Activated CD8-positive, alpha-beta T cell treated with anti-CD3 and anti-CD28 coated beads, Interleukin-2, amount 10 ng/mL, durations not matched to agents 7 days and 5 days (primary cell): ENCODE results near the gene MAT1A. TPM values are rescaled to one million over a fixed set of nuclear protein-coding genes. Genes with fewer than 3 reads are reported as not detected.
"Not testable (repeated sequence)": the region's sequence is repeated elsewhere in the genome, so short reads cannot be mapped to it uniquely, and the experiment has no call there.

Source experiments
- ATAC-seq: fragments of 150-1000 bp; cut with Tn5 transposase; one replicate; pipeline ENCODE4 v1.10.0; 2021; ENCODE audit warnings: moderate library complexity
- CTCF ChIA-PET: fragments of 350-600 bp; sonication (Branson Sonifier 250); formaldehyde crosslinking; loops from one replicate; lab custom pipeline; 2021; ENCODE audit warnings: antibody characterized with exemption; lab: Charles Lee
- POLR2A ChIA-PET: fragments of 350-600 bp; sonication (Branson Sonifier 250); formaldehyde crosslinking; loops from one replicate; lab custom pipeline; 2021; ENCODE audit warnings: antibody characterized with exemption; lab: Charles Lee
- DNase-seq: peaks from one replicate; pipeline ENCODE4 v3.0.0-alpha.2; 2020
- H3K27ac Mint-ChIP-seq: one replicate; pipeline ENCODE4 v1.8.0; 2021; ENCODE audit warnings: mild to moderate bottlenecking, mixed read lengths
- H3K27me3 Mint-ChIP-seq: one replicate; pipeline ENCODE4 v1.8.0; 2021; ENCODE audit warnings: low read depth, mixed read lengths
- H3K36me3 Mint-ChIP-seq: one replicate; pipeline ENCODE4 v1.8.0; 2021; ENCODE audit warnings: low read depth, mixed read lengths
- H3K4me1 Mint-ChIP-seq: one replicate; pipeline ENCODE4 v1.8.0; 2021; ENCODE audit warnings: low read depth, mixed read lengths
- H3K4me3 Mint-ChIP-seq: one replicate; pipeline ENCODE4 v1.8.0; 2021; ENCODE audit warnings: mild to moderate bottlenecking, mixed read lengths
- H3K9me3 Mint-ChIP-seq: one replicate; pipeline ENCODE4 v1.8.0; 2022; ENCODE audit warnings: mixed read lengths; ENCODE audit not compliant: insufficient read depth
- total RNA-seq, 2 experiments: library from RNA; stranded (reverse); gene quantifications; one replicate each; pipeline ENCODE4 v1.2.3, GENCODE V29; 2021

The MAT1A gene
- total RNA-seq, 2 experiments from 2014 or later, result not detected

- Mint-ChIP-seq H3K27ac (no peak overlapping the region), H3K4me1 (peaks cover 3% of the 10 kb centered on the region), H3K36me3 (no peaks in the 10 kb centered on the region), H3K9me3 (no peaks in the 10 kb centered on the region), H3K27me3 (peaks cover 11% of the 10 kb centered on the region), H3K4me3 (no peak overlapping the region)
- DNase-seq (no peak), ATAC-seq (no peak)
- ChIA-PET POLR2A (no interaction called here), CTCF (interaction anchor here (3.1 kb wide), 1 partner anchor 115 kb away, joined by 20 read pairs; no protein-coding TSS in a partner anchor)
Measured at GRCh38 chr10:80259405-80259871, 30.0 kb downstream of the MAT1A start.

- ATAC-seq, H3K4me3 Mint-ChIP-seq: not testable (repeated sequence)
Measured at GRCh38 chr10:80256798-80257197, 32.7 kb downstream of the MAT1A start.

GRCh38 chr10:80254726-80255125, 34.7 kb downstream of the MAT1A start:
- peaks cover 21% of the 10 kb centered on the region for H3K4me1 Mint-ChIP-seq
- H3K27me3 Mint-ChIP-seq, H3K9me3 Mint-ChIP-seq, H3K36me3 Mint-ChIP-seq, DNase-seq, H3K4me3 Mint-ChIP-seq, ATAC-seq, POLR2A ChIA-PET, H3K27ac Mint-ChIP-seq, CTCF ChIA-PET: not testable (repeated sequence)

More at GRCh38 chr10:80256798-80257197, 32.7 kb downstream of the MAT1A start:
- H3K36me3 Mint-ChIP-seq, CTCF ChIA-PET, H3K9me3 Mint-ChIP-seq, POLR2A ChIA-PET, H3K27ac Mint-ChIP-seq, H3K27me3 Mint-ChIP-seq, DNase-seq: not testable (repeated sequence)
- H3K4me1 Mint-ChIP-seq, result peaks cover 24% of the 10 kb centered on the region

GRCh38 chr10:80253963-80254271, 35.5 kb downstream of the MAT1A start:
- H3K4me3 Mint-ChIP-seq, H3K9me3 Mint-ChIP-seq, H3K36me3 Mint-ChIP-seq, H3K27me3 Mint-ChIP-seq, DNase-seq, POLR2A ChIA-PET: not testable (repeated sequence)
- peak; percentile 18 for ATAC-seq
- Mint-ChIP-seq H3K27ac (peak overlapping the region; percentile 90), H3K4me1 (peaks cover 21% of the 10 kb centered on the region)
- CTCF ChIA-PET, result interaction anchor here (3.0 kb wide), 1 partner anchor 110 kb away, joined by 17 read pairs; no protein-coding TSS in a partner anchor

GRCh38 chr10:80253266-80253962, 36.0 kb downstream of the MAT1A start:
- H3K27me3 Mint-ChIP-seq, result peaks cover 9% of the 10 kb centered on the region
- POLR2A ChIA-PET, result interaction anchor here (0.7 kb wide), 1 partner anchor 109 kb away, joined by 4 read pairs; no protein-coding TSS in a partner anchor

GRCh38 chr10:80252296-80252887, 37.1 kb downstream of the MAT1A start:
- CTCF ChIA-PET, result interaction anchor here (0.7 to 3.0 kb wide), 6 partner anchors 9 to 194 kb away, joined by 3 to 17 read pairs (median 3); no protein-coding TSS in a partner anchor
- DNase-seq (no peak), ATAC-seq (no peak)
- Mint-ChIP-seq H3K4me3 (no peak overlapping the region), H3K4me1 (peaks cover 21% of the 10 kb centered on the region), H3K27me3 (peaks cover 6% of the 10 kb centered on the region), H3K36me3 (no peaks in the 10 kb centered on the region), H3K9me3 (no peaks in the 10 kb centered on the region), H3K27ac (no peak overlapping the region)
- POLR2A ChIA-PET, result no interaction called here

More at GRCh38 chr10:80253266-80253962, 36.0 kb downstream of the MAT1A start:
- Mint-ChIP-seq H3K27ac (peak overlapping the region; percentile 90), H3K4me3 (no peak overlapping the region), H3K4me1 (peaks cover 21% of the 10 kb centered on the region), H3K36me3 (no peaks in the 10 kb centered on the region), H3K9me3 (no peaks in the 10 kb centered on the region)
- ATAC-seq (peak; percentile 62), DNase-seq (peak; percentile 54)
- CTCF ChIA-PET, result interaction anchor here (1.0 to 3.0 kb wide), 5 partner anchors 7 to 195 kb away, joined by 3 to 17 read pairs (median 3); no protein-coding TSS in a partner anchor

GRCh38 chr10:80251703-80252280, 37.7 kb downstream of the MAT1A start:
- CTCF ChIA-PET, result interaction anchor here (3.0 kb wide), 1 partner anchor 108 kb away, joined by 17 read pairs; no protein-coding TSS in a partner anchor
- H3K27ac Mint-ChIP-seq, H3K36me3 Mint-ChIP-seq, POLR2A ChIA-PET, ATAC-seq, H3K4me3 Mint-ChIP-seq, H3K27me3 Mint-ChIP-seq, H3K9me3 Mint-ChIP-seq, DNase-seq: not testable (repeated sequence)
- peaks cover 21% of the 10 kb centered on the region for H3K4me1 Mint-ChIP-seq

GRCh38 chr10:80250399-80250798, 39.1 kb downstream of the MAT1A start:
- POLR2A ChIA-PET, H3K9me3 Mint-ChIP-seq, H3K4me3 Mint-ChIP-seq, ATAC-seq, H3K36me3 Mint-ChIP-seq, H3K27ac Mint-ChIP-seq, H3K27me3 Mint-ChIP-seq, CTCF ChIA-PET, DNase-seq: not testable (repeated sequence)
- H3K4me1 Mint-ChIP-seq, result peaks cover 21% of the 10 kb centered on the region

- H3K27ac Mint-ChIP-seq, H3K27me3 Mint-ChIP-seq, H3K36me3 Mint-ChIP-seq, H3K9me3 Mint-ChIP-seq, H3K4me3 Mint-ChIP-seq, POLR2A ChIA-PET, ATAC-seq, DNase-seq, CTCF ChIA-PET: not testable (repeated sequence)
- peaks cover 21% of the 10 kb centered on the region for H3K4me1 Mint-ChIP-seq
Measured at GRCh38 chr10:80249906-80250305, 39.6 kb downstream of the MAT1A start.

- H3K27me3 Mint-ChIP-seq, H3K4me1 Mint-ChIP-seq, DNase-seq, H3K9me3 Mint-ChIP-seq, CTCF ChIA-PET, H3K27ac Mint-ChIP-seq, H3K36me3 Mint-ChIP-seq, POLR2A ChIA-PET, ATAC-seq, H3K4me3 Mint-ChIP-seq: not testable (repeated sequence)
Measured at GRCh38 chr10:80247611-80248010, 41.8 kb downstream of the MAT1A start.

- H3K27me3 Mint-ChIP-seq, H3K9me3 Mint-ChIP-seq, POLR2A ChIA-PET, DNase-seq, H3K4me3 Mint-ChIP-seq, ATAC-seq, H3K4me1 Mint-ChIP-seq, H3K36me3 Mint-ChIP-seq, CTCF ChIA-PET, H3K27ac Mint-ChIP-seq: not testable (repeated sequence)
Measured at GRCh38 chr10:80244371-80244770, 45.1 kb downstream of the MAT1A start.

- H3K4me1 Mint-ChIP-seq, H3K27ac Mint-ChIP-seq, DNase-seq, CTCF ChIA-PET, H3K9me3 Mint-ChIP-seq, H3K4me3 Mint-ChIP-seq, H3K27me3 Mint-ChIP-seq, POLR2A ChIA-PET, ATAC-seq, H3K36me3 Mint-ChIP-seq: not testable (repeated sequence)
Measured at GRCh38 chr10:80242341-80242740, 47.1 kb downstream of the MAT1A start.
